ENCODE measurements around the gene RTF1. TPM values are rescaled to one million over a fixed set of nuclear protein-coding genes. Genes with fewer than 3 reads are reported as not detected.

Gene RTF1
- polyA plus RNA-seq, 1 donor (not counting 4 experiments of a cell fraction or from before 2014, with no cell fraction given): 28.5 TPM

DNA sequence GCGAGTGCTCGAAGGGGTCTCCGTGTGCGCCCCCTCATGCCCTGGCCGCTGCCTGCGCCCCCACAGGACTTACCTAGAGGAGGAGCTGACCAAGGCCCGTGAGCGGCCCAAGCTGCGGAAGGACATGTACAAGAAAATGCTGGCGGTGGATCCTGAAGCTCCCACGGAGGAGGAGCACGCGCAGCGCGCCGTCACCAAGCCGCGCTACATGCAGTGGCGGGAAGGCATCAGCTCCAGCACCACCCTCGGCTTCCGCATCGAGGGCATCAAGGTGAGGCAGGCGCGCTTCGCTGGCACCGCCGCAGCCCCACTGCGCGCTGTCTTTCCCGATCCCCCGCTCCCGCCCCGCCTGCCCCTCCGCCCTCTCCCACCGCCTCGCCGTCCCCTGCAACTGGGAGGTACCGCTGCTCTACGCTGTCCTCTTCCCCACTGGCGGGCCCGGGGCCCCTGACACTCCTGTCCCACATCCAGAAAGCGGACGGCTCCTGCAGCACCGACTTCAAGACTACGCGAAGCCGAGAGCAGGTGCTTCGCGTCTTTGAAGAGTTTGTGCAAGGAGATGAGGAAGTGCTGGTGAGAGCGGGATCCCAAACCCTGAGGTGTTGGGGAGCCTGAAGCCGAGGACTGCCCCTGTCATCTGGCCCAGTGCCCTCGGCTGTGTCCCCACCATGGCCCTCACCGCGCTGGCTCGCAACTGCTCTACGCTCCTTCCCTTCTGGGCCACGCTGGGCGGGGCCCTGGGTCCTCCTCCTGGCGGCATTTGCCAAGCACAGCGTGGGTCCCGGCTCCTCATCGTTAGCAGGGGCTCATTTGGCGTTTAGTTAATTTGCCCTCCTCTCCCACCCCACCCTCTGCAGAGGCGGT, 85.3 kb downstream of the RTF1 start:
- Histone ChIP-seq H3K9me1 (ENCODE audit: control insufficient read depth, extremely low read depth, insufficient read depth, low read length) (peaks cover 3% of the 10 kb centered on the region), H2AFZ (ENCODE audit: control insufficient read depth, low read length) (no peak overlapping the region), H3K4me2 (ENCODE audit: control insufficient read depth, extremely low read depth, insufficient read depth, low read depth, low read length) (peak overlapping the region; percentile 56)

GRCh38 chr15:41502795-41503668, 86.1 kb downstream of the RTF1 start:
- no peaks in the 10 kb centered on the region for H3K79me2 ChIP-seq (ENCODE audit: control insufficient read depth, insufficient read depth, low read length)
- peak overlapping the region; percentile 56 for H3K4me2 ChIP-seq (ENCODE audit: control insufficient read depth, extremely low read depth, insufficient read depth, low read depth, low read length)
- no peak overlapping the region for H3K9ac ChIP-seq (ENCODE audit: control insufficient read depth, extremely low read depth, insufficient read depth, low read length)
- no peak for DNase-seq (ENCODE audit: low read depth, low spot score)
- no peaks in the 10 kb centered on the region for H3K9me3 ChIP-seq (ENCODE audit: control insufficient read depth, low read depth, low read length)
- no peaks in the 10 kb centered on the region for H3K36me3 ChIP-seq (ENCODE audit: control insufficient read depth in 2 of 2, extremely low read depth in 1 of 2, insufficient read depth in 2 of 2, low read length in 2 of 2)
- no peaks in the 10 kb centered on the region for H4K20me1 ChIP-seq (ENCODE audit: control insufficient read depth, extremely low read depth, insufficient read depth, low read length)
- no peak overlapping the region for H3K27ac ChIP-seq (ENCODE audit: control insufficient read depth, insufficient read depth, low read length)
- no peak for TF ChIP-seq CTCF (optimal IDR thresholded peaks at IDR 0.05 in 1 of 3, IDR thresholded peaks at IDR 0.05 in 1 of 3, conservative IDR thresholded peaks at IDR 0.05 in 1 of 3; ENCODE audit: extremely low read depth in 1 of 3, insufficient read depth in 2 of 3, low read length in 3 of 3)
- peak; percentile 27 for TF ChIP-seq EZH2 (IDR thresholded peaks at IDR 0.05; ENCODE audit: low read length)
- H3K4me1 ChIP-seq (ENCODE audit: control insufficient read depth, extremely low read depth, insufficient read depth, low read length): peaks cover 23% of the 10 kb centered on the region
- no peak overlapping the region for H2AFZ ChIP-seq (ENCODE audit: control insufficient read depth, low read length)
- FAIRE-seq: no peak
- peaks cover 71% of the 10 kb centered on the region for H3K27me3 ChIP-seq (ENCODE audit: control insufficient read depth, extremely low read depth, insufficient read depth, low read length)
- dilution Hi-C loops (cut with MboI; ENCODE audit: extremely low pct_ligation_motif_present, low sequenced_read_pairs): no loop called here
- peak overlapping the region in 1 of 3 experiments; percentile 20 for H3K4me3 ChIP-seq (ENCODE audit: control insufficient read depth in 2 of 3, extremely low read depth in 1 of 3, insufficient read depth in 2 of 3, low read depth in 1 of 3, low read length in 3 of 3)
- peaks cover 3% of the 10 kb centered on the region for H3K9me1 ChIP-seq (ENCODE audit: control insufficient read depth, extremely low read depth, insufficient read depth, low read length)

More for the DNA sequence above, 85.3 kb downstream of the RTF1 start:
- Histone ChIP-seq H3K36me3 (ENCODE audit: control insufficient read depth in 2 of 2, extremely low read depth in 1 of 2, insufficient read depth in 2 of 2, low read length in 2 of 2) (no peaks in the 10 kb centered on the region), H3K9me3 (ENCODE audit: control insufficient read depth, low read depth, low read length) (no peaks in the 10 kb centered on the region), H3K27me3 (ENCODE audit: control insufficient read depth, extremely low read depth, insufficient read depth, low read length) (peaks cover 73% of the 10 kb centered on the region), H3K27ac (ENCODE audit: control insufficient read depth, insufficient read depth, low read length) (no peak overlapping the region), H3K4me1 (ENCODE audit: control insufficient read depth, extremely low read depth, insufficient read depth, low read length) (peaks cover 23% of the 10 kb centered on the region), H3K9ac (ENCODE audit: control insufficient read depth, extremely low read depth, insufficient read depth, low read length) (no peak overlapping the region), H4K20me1 (ENCODE audit: control insufficient read depth, extremely low read depth, insufficient read depth, low read length) (no peaks in the 10 kb centered on the region), H3K4me3 (ENCODE audit: control insufficient read depth in 2 of 3, extremely low read depth in 1 of 3, insufficient read depth in 2 of 3, low read depth in 1 of 3, low read length in 3 of 3) (peak overlapping the region in 1 of 3 experiments; percentile 34), H3K79me2 (ENCODE audit: control insufficient read depth, insufficient read depth, low read length) (no peaks in the 10 kb centered on the region)
- no peak for FAIRE-seq
- TF ChIP-seq CTCF (optimal IDR thresholded peaks at IDR 0.05 in 1 of 3, IDR thresholded peaks at IDR 0.05 in 1 of 3, conservative IDR thresholded peaks at IDR 0.05 in 1 of 3; ENCODE audit: extremely low read depth in 1 of 3, insufficient read depth in 2 of 3, low read length in 3 of 3) (no peak), EZH2 (IDR thresholded peaks at IDR 0.05; ENCODE audit: low read length) (peak; percentile 93)
- dilution Hi-C loops (cut with MboI; ENCODE audit: extremely low pct_ligation_motif_present, low sequenced_read_pairs): no loop called here
- no peak for DNase-seq (ENCODE audit: low read depth, low spot score)

Data from keratinocyte (primary cell).